Neuronal stem cell (in vitro differentiated cells): ENCODE measurements around the gene FARP1.

Experiments
- DNase-seq: peaks from one replicate; pipeline ENCODE4 v3.0.0-alpha.2; 2013; ENCODE audit warnings: low spot score
- H2AFZ ChIP-seq: one replicate; pipeline ENCODE4 v1.6.1; 2013; ENCODE audit warnings: mild to moderate bottlenecking, low read length, inconsistent platforms
- H2AK5ac ChIP-seq: 2 replicates; pipeline ENCODE4 v1.6.1; 2013; ENCODE audit warnings: low read depth, mild to moderate bottlenecking, inconsistent platforms, low read length, moderate library complexity, mixed read lengths
- H2BK120ac ChIP-seq: 2 replicates; pipeline ENCODE4 v1.6.1; 2013; ENCODE audit warnings: low read depth, mild to moderate bottlenecking, inconsistent platforms, low read length, moderate library complexity, mixed read lengths
- H2BK12ac ChIP-seq: one replicate; pipeline ENCODE4 v1.6.1; 2013; ENCODE audit warnings: low read length, inconsistent platforms
- H2BK15ac ChIP-seq: 2 replicates; pipeline ENCODE4 v1.6.1; 2013; ENCODE audit warnings: mild to moderate bottlenecking, low read length, inconsistent platforms, mixed read lengths
- H2BK5ac ChIP-seq: one replicate; pipeline ENCODE4 v1.6.1; 2013; ENCODE audit warnings: inconsistent platforms, mild to moderate bottlenecking, low read length, moderate library complexity
- H3K14ac ChIP-seq: one replicate; pipeline ENCODE4 v1.6.1; 2013; ENCODE audit warnings: low read length, inconsistent platforms
- H3K18ac ChIP-seq: 2 replicates; pipeline ENCODE4 v1.6.1; 2013; ENCODE audit warnings: low read length, inconsistent platforms
- H3K23ac ChIP-seq: 2 replicates; pipeline ENCODE4 v1.6.1; 2013; ENCODE audit warnings: low read depth, mild to moderate bottlenecking, mixed read lengths, low read length, inconsistent platforms; ENCODE audit not compliant: poor library complexity
- H3K27ac ChIP-seq: replicated peaks from 3 replicates; pipeline ENCODE4 v1.5.1; 2013; ENCODE audit warnings: low read length, inconsistent platforms
- H3K27me3 ChIP-seq, 3 experiments: 2 replicates each; pipeline ENCODE4 v1.6.1; 2013; ENCODE audit warnings: low read length in 3 of 3, mild to moderate bottlenecking in 2 of 3, inconsistent platforms in 1 of 3, low read depth in 1 of 3, mixed read lengths in 1 of 3, moderate library complexity in 1 of 3; ENCODE audit not compliant: control insufficient read depth in 3 of 3, insufficient read depth in 3 of 3
- H3K36me3 ChIP-seq, 2 donors: replicated peaks in 1 of 2; 2 replicates each; pipeline ENCODE4 v1.6.1; 2013; ENCODE audit warnings: low read length in 2 of 2; ENCODE audit not compliant: control insufficient read depth in 2 of 2, insufficient read depth in 2 of 2
- H3K4ac ChIP-seq: 2 replicates; pipeline ENCODE4 v1.6.1; 2013; ENCODE audit warnings: inconsistent platforms, mild to moderate bottlenecking, low read length, moderate library complexity
- H3K4me1 ChIP-seq, 2 donors: 1 replicate in 1 of 2; 2 replicates in 1 of 2; pipeline ENCODE4 v1.6.1; 2013; ENCODE audit warnings: low read length in 2 of 2, low read depth in 1 of 2; ENCODE audit not compliant: control insufficient read depth in 2 of 2, insufficient read depth in 1 of 2
- H3K4me2 ChIP-seq: one replicate; pipeline ENCODE4 v1.6.1; 2013; ENCODE audit warnings: mild to moderate bottlenecking, low read length, inconsistent platforms; ENCODE audit not compliant: insufficient read depth, poor library complexity, severe bottlenecking
- H3K4me3 ChIP-seq, 2 donors: 2 replicates each; pipeline ENCODE4 v1.5.1; 2013; ENCODE audit warnings: low read length in 2 of 2, mild to moderate bottlenecking in 2 of 2, inconsistent platforms in 1 of 2, moderate library complexity in 1 of 2
- H3K79me1 ChIP-seq: one replicate; pipeline ENCODE4 v1.6.1; 2013; ENCODE audit warnings: low read depth, mild to moderate bottlenecking, inconsistent platforms, low read length, moderate library complexity
- H3K9ac ChIP-seq: one replicate; pipeline ENCODE4 v1.6.1; 2013; ENCODE audit warnings: mild to moderate bottlenecking, low read depth, low read length, inconsistent platforms; ENCODE audit not compliant: poor library complexity
- H3K9me3 ChIP-seq, 2 donors: replicated peaks in 1 of 2; 2 replicates each; pipeline versions ENCODE3 to v1.6.1; 2013; ENCODE audit warnings: low read length in 2 of 2, mild to moderate bottlenecking in 2 of 2, inconsistent platforms in 1 of 2, low read depth in 1 of 2, mixed read lengths in 1 of 2, moderate library complexity in 1 of 2; ENCODE audit not compliant: control insufficient read depth in 2 of 2, insufficient read depth in 1 of 2
- H4K8ac ChIP-seq: one replicate; pipeline ENCODE4 v1.6.1; 2013; ENCODE audit warnings: low read depth, mild to moderate bottlenecking, inconsistent platforms, low read length, moderate library complexity
- H4K91ac ChIP-seq: one replicate; pipeline ENCODE4 v1.6.1; 2013; ENCODE audit warnings: low read length, low read depth, mild to moderate bottlenecking, inconsistent platforms; ENCODE audit not compliant: poor library complexity
- WGBS, 2 donors: extraction: QIAGEN DNeasy Blood & Tissue Kit; methylation state at CpG; one replicate each; pipeline ENCODE4 v1.1.7; 2013; ENCODE audit warnings: missing lambda C conversion rate in 2 of 2, mixed read lengths in 1 of 2; ENCODE audit not compliant: insufficient read length in 2 of 2, insufficient replicate concordance in 1 of 2; ENCODE audit errors: extremely low coverage in 2 of 2; 5-methylcytosine and 5-hydroxymethylcytosine counted together

The FARP1 gene

DNA sequence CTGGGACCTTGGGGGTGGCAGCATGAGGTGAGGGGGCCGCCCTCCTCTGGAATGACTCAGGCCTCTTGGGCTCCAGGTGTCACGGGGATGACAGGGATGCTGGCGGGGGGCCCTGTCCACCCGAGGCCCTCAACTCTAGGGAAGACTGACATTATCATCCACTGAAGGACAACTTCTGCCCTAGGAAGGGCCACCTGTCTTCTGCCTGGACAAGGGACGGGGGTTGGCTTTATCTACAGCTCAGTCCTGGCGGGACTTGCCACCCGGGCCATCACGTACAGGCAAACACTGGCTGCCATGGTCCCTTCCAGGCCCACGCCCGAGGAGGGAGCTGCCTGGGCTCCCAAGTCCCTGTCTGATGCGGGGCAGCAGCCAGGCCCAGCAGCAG, 303.3 kb downstream of the FARP1 start:
- Histone ChIP-seq H3K79me1 (peaks cover 2% of the 10 kb centered on the region), H3K4me2 (no peak overlapping the region), H4K91ac (no peak overlapping the region), H3K23ac (no peak overlapping the region), H3K18ac (peak overlapping the region; percentile 23), H3K9ac (peak overlapping the region; percentile 4), H2BK15ac (no peak overlapping the region), H3K9me3 (no peaks in the 10 kb centered on the region), H3K4me3 (no peak overlapping the region), H2AK5ac (no peak overlapping the region), H4K8ac (no peak overlapping the region), H3K14ac (peak overlapping the region; percentile 26), H3K27me3 (no peaks in the 10 kb centered on the region), H3K4ac (no peak overlapping the region), H2BK12ac (peak overlapping the region; percentile 18), H2BK5ac (no peak overlapping the region), H3K27ac (no peak overlapping the region), H3K4me1 (peaks cover 10 to 17% of the 10 kb centered on the region in 2 donors), H2BK120ac (no peak overlapping the region), H3K36me3 (peaks cover 31 to 87% of the 10 kb centered on the region in 2 donors), H2AFZ (no peak overlapping the region)
- DNase-seq, result no peak
- no CpG with 5 or more reads among the region's 11 CpGs for WGBS, 2 donors

DNA sequence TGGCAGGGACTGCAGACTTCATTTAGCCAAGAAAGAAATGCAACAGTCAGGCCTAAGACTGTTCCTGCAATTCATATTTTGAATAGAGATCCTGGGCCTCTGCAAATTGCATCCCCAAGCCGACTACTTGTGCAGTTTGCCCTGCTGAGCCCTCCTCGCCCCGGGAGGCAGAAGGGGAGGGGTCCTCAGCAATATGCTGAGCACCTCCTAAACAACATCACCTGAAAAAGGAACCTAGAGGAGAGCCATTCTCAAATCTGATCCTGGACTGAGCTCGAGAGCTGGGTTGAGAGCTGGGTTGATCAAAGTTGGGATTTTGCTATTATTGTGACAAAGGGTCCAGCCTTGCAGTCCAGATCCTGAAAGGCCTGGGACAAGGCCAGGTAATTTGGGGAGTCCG, 304.2 kb downstream of the FARP1 start:
- no peak overlapping the region for H2BK15ac ChIP-seq
- peaks cover 2% of the 10 kb centered on the region for H3K79me1 ChIP-seq
- H2BK120ac ChIP-seq, result no peak overlapping the region
- H2BK12ac ChIP-seq, result no peak overlapping the region
- no peak overlapping the region for H2BK5ac ChIP-seq
- no peak overlapping the region for H4K91ac ChIP-seq
- peaks cover 12 to 20% of the 10 kb centered on the region in 2 donors for H3K4me1 ChIP-seq
- no peak for DNase-seq
- no peak overlapping the region for H3K23ac ChIP-seq
- no peaks in the 10 kb centered on the region for H3K9me3 ChIP-seq
- no peaks in the 10 kb centered on the region for H3K27me3 ChIP-seq
- no peak overlapping the region for H3K4me2 ChIP-seq
- H3K36me3 ChIP-seq, result peaks cover 31 to 89% of the 10 kb centered on the region in 2 donors
- H3K9ac ChIP-seq, result no peak overlapping the region
- H2AFZ ChIP-seq, result no peak overlapping the region
- H3K18ac ChIP-seq, result no peak overlapping the region
- no peak overlapping the region for H3K4ac ChIP-seq
- H2AK5ac ChIP-seq, result no peak overlapping the region
- no peak overlapping the region for H3K27ac ChIP-seq
- H4K8ac ChIP-seq, result no peak overlapping the region
- no peak overlapping the region for H3K4me3 ChIP-seq
- WGBS, 2 donors, result no CpG with 5 or more reads among the region's 5 CpGs
- H3K14ac ChIP-seq, result no peak overlapping the region

DNA sequence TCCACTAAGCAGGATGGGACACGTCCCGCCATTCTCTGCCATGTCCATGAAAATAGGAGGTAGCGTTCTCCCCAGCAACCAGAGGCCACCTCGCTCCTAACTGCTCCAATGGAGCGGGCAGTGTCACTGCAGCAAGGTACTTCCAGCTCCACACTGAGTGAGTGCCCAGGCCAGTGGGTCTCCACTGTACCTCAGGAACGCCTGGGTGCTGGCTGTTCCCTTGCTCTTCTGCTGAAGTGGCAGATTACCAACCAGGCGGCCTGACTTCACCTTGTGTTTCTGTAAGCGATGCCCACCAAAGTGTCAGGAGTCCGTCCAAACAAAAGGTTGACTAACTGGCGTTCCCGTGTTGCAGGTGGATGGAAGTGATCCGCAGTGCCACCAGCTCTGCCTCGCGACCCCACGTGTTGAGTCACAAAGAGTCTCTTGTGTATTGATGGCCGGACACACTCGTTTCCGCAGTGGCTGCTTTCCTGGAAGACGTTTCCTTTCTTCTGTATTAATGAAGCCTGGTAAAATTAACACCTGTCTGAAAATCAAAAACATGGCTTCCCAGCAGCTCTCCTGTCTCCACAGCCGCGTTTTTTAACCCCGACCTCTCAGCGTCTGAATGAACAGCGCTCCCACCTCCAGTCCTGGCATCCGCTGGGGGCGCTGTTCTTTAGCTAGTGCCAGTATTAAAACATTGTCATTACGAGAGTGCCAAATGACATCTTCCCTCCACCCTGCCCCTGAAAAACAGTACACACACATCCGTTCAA, 305.2 kb downstream of the FARP1 start:
- Histone ChIP-seq H2BK5ac (no peak overlapping the region), H4K91ac (no peak overlapping the region), H3K36me3 (peaks cover 31 to 89% of the 10 kb centered on the region in 2 donors), H2BK12ac (no peak overlapping the region), H3K4ac (no peak overlapping the region), H3K27ac (no peak overlapping the region), H2AK5ac (no peak overlapping the region), H3K14ac (no peak overlapping the region), H3K18ac (no peak overlapping the region), H4K8ac (peak overlapping the region; percentile 52), H3K27me3 (no peaks in the 10 kb centered on the region), H3K4me1 (peaks cover 12 to 20% of the 10 kb centered on the region in 2 donors), H2AFZ (no peak overlapping the region), H3K23ac (no peak overlapping the region), H2BK120ac (no peak overlapping the region), H3K9ac (no peak overlapping the region), H2BK15ac (no peak overlapping the region), H3K9me3 (no peaks in the 10 kb centered on the region), H3K4me2 (no peak overlapping the region), H3K79me1 (peaks cover 2% of the 10 kb centered on the region), H3K4me3 (no peak overlapping the region)
- peak; percentile 30 for DNase-seq
- no CpG with 5 or more reads among the region's 28 CpGs for WGBS, 2 donors

DNA sequence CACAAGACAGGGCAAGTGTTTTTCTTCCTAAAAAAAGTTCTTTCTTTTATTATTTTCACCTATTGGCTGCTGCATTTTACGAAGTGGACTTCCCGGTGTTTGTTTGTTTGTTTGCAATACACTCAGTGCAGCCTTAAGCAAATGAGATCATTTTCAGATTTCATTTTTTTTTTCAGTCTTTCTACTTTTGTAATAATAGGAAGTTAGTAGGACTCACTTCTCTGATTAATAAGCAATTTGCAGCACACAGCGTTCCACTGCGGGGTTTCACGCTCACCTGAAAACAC, 305.7 kb downstream of the FARP1 start:
- Histone ChIP-seq H2AFZ (no peak overlapping the region), H3K18ac (no peak overlapping the region), H3K4me3 (no peak overlapping the region), H3K9me3 (no peaks in the 10 kb centered on the region), H3K36me3 (peaks cover 31 to 89% of the 10 kb centered on the region in 2 donors), H3K4me2 (no peak overlapping the region), H4K8ac (no peak overlapping the region), H2BK120ac (no peak overlapping the region), H3K9ac (no peak overlapping the region), H3K4ac (no peak overlapping the region), H2BK5ac (no peak overlapping the region), H2BK15ac (no peak overlapping the region), H3K4me1 (peaks cover 12 to 20% of the 10 kb centered on the region in 2 donors), H3K23ac (no peak overlapping the region), H2AK5ac (no peak overlapping the region), H3K27ac (no peak overlapping the region), H3K14ac (no peak overlapping the region), H3K27me3 (no peaks in the 10 kb centered on the region), H3K79me1 (peaks cover 2% of the 10 kb centered on the region), H2BK12ac (no peak overlapping the region), H4K91ac (no peak overlapping the region)
- DNase-seq, result no peak
- WGBS, 2 donors, result no CpG with 5 or more reads among the region's 5 CpGs
